A549 (cell line): ENCODE measurements around the gene DNAH8. TPM values are rescaled to one million over a fixed set of nuclear protein-coding genes. Genes with fewer than 3 reads are reported as not detected.

ENCODE experiments used
- ATAC-seq, 2 experiments: fragments of 200-7000 bp in 1 of 2; fragments of >200 bp in 1 of 2; cut with Nextera tagmentation in 1 of 2; cut with Tn5 transposase in 1 of 2; 3 replicates each; pipeline versions ENCODE4 v1.8.0 to v1.9.1; 2018 to 2020; ENCODE audit warnings: mild to moderate bottlenecking in 1 of 2, moderate library complexity in 1 of 2
- CTCF ChIA-PET: fragments of 300-600 bp; sonication (Branson Sonifier 250); formaldehyde crosslinking; extraction: SDS; loops from one replicate; lab custom pipeline; 2021; ENCODE audit warnings: antibody characterized with exemption, inconsistent platforms; lab: Yijun Ruan, JAX
- POLR2A ChIA-PET: fragments of 350-600 bp; formaldehyde crosslinking; extraction: SDS; loops from one replicate; lab custom pipeline; 2021; ENCODE audit warnings: antibody characterized with exemption, inconsistent platforms; lab: Yijun Ruan, JAX
- DNase-seq, 2 experiments: peaks; one replicate each; pipeline versions ENCODE4 v3.0.0 to v3.0.0-alpha.2; 2011 to 2016; ENCODE audit warnings: low read depth in 1 of 2, low spot score in 1 of 2
- FAIRE-seq: peaks from 2 replicates; lab custom pipeline; 2011; peaks lifted over from hg19 to GRCh38; lab: Jason Lieb, UNC
- H3K27ac ChIP-seq, 2 experiments: fragments of >200 bp; sonication (Bioruptor Twin); formaldehyde crosslinking; 3 replicates each; pipeline ENCODE4 v1.5.1; 2016 to 2017
- H3K4me1 ChIP-seq: fragments of >200 bp; sonication (Bioruptor Twin); formaldehyde crosslinking; 3 replicates; pipeline ENCODE4 v1.6.1; 2016
- H3K4me2 ChIP-seq: fragments of >200 bp; sonication (Bioruptor Twin); formaldehyde crosslinking; 3 replicates; pipeline ENCODE4 v1.6.1; 2016
- H3K4me3 ChIP-seq: fragments of >200 bp; sonication (Bioruptor Twin); formaldehyde crosslinking; 3 replicates; pipeline ENCODE4 v1.5.1; 2016
- H3K9me3 ChIP-seq: fragments of >200 bp; sonication (Bioruptor Twin); formaldehyde crosslinking; 3 replicates; pipeline ENCODE4 v1.6.1; 2016
- CBX2 ChIP-seq: fragments of 200-600 bp; sonication (generic); IDR thresholded peaks from 2 replicates; pipeline ENCODE4 v1.6.1; 2016; ENCODE audit warnings: low read depth, mild to moderate bottlenecking, borderline replicate concordance
- CHD2 ChIP-seq: fragments of 150-350 bp; IDR thresholded peaks from 2 replicates; pipeline ENCODE4 v1.6.1; 2014; ENCODE audit warnings: low read length; ENCODE audit not compliant: partially characterized antibody
- EHMT2 ChIP-seq: fragments of 200-600 bp; sonication (generic); IDR thresholded peaks from 2 replicates; pipeline ENCODE4 v1.6.1; 2016; ENCODE audit warnings: antibody characterized with exemption, low read depth, mild to moderate bottlenecking, moderate library complexity
- ESRRA ChIP-seq: fragments of 150-350 bp; IDR thresholded peaks from 2 replicates; pipeline ENCODE4 v1.6.1; 2014; ENCODE audit warnings: mild to moderate bottlenecking, low read length, borderline replicate concordance
- FOSB ChIP-seq: fragments of 250-450 bp; sonication (Bioruptor Pico); IDR thresholded peaks from 2 replicates; pipeline ENCODE4 v1.5.0; 2020; ENCODE audit warnings: mild to moderate bottlenecking, moderate library complexity
- NR3C1 ChIP-seq: fragments of >200 bp; sonication (Bioruptor Twin); formaldehyde crosslinking; IDR thresholded peaks from 3 replicates; pipeline ENCODE4 v1.6.1; 2017
- POLR2A ChIP-seq: IDR thresholded peaks from 2 replicates; pipeline ENCODE4 v1.6.1; 2012; ENCODE audit warnings: mild to moderate bottlenecking, low read length
- RCOR1 ChIP-seq: fragments of 150-350 bp; IDR thresholded peaks from 2 replicates; pipeline ENCODE4 v1.6.1; 2014; ENCODE audit warnings: antibody characterized with exemption, low read length, low read depth
- SMC3 ChIP-seq: fragments of >200 bp; sonication (Bioruptor Twin); formaldehyde crosslinking; IDR thresholded peaks from 3 replicates; pipeline ENCODE4 v1.6.1; 2018; ENCODE audit warnings: inconsistent platforms
- ZFP36 ChIP-seq: fragments of 450-650 bp; IDR thresholded peaks from 2 replicates; pipeline ENCODE4 v1.6.1; 2014; ENCODE audit warnings: borderline replicate concordance; ENCODE audit not compliant: partially characterized antibody
- ZNF302 ChIP-seq: fragments of 250-450 bp; sonication (Bioruptor Pico); IDR thresholded peaks from 2 replicates; pipeline ENCODE4 v1.9.0; 2021; ENCODE audit warnings: inconsistent platforms, mild to moderate bottlenecking, moderate library complexity
- WGBS: methylation state at CpG from one replicate; pipeline ENCODE4 v1.1.6; 2017; ENCODE audit errors: missing lambda C conversion rate; 5-methylcytosine and 5-hydroxymethylcytosine counted together
- polyA plus RNA-seq, 4 experiments: library from polyadenylated mRNA; depleted of rRNA in 3 of 4; stranded (reverse); fragments of >200 nt; fragmentation: RNase III in 1 of 4; extraction: RNeasy Plus Mini Kit Qiagen cat#74134 plus additional on column Dnase treatment in 1 of 4; gene quantifications; 2 replicates in 3 of 4; 3 replicates in 1 of 4; pipeline ENCODE4 v1.2.3, GENCODE V29; 2011 to 2017
- TF ChIP-seq, protein P1 (sequence below): fragments of 200-600 bp; sonication (generic); IDR thresholded peaks from 2 replicates; pipeline ENCODE4 v1.6.1; 2016; ENCODE audit warnings: antibody characterized with exemption, mild to moderate bottlenecking, moderate library complexity
- TF ChIP-seq, protein P2 (sequence below): IDR thresholded peaks from 2 replicates; pipeline ENCODE4 v1.6.1; 2012

The DNAH8 gene
- polyA plus RNA-seq, 2 of the 4 experiments (the other 2 are of a cell fraction), result not detected

DNA sequence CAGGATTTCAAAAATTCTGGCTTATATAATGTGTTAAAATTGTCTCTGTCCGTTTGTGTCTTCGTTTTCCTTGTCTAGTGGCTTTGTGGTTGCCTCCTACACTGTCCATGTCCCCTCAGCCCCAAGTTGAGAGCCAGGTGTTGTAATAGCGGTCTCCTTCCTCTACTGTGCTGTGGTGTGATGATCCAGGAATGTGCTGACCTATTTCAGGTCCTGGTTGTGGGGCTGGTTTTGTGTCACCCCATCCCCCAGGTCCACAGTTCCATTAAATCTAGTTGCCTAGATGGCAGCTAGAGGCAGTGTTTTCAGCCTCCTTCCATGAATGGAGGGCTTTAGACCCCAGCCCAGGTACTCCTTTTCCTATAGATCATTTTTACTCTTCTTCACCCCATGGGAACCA lies 128.7 kb downstream of the DNAH8 start:
- Histone ChIP-seq H3K9me3 (no peaks in the 10 kb centered on the region), H3K27ac (no peak overlapping the region), H3K4me2 (no peak overlapping the region), H3K4me1 (no peaks in the 10 kb centered on the region), H3K4me3 (no peak overlapping the region)
- WGBS, result 6% methylated on average over 3 of the region's 3 CpGs
- no peak for FAIRE-seq
- no peak for ATAC-seq
- ChIA-PET CTCF (no interaction called here), POLR2A (no interaction called here)
- DNase-seq, result no peak
- TF ChIP-seq SMC3, result no peak
- no peak for TF ChIP-seq POLR2A
- TF ChIP-seq ZFP36, result no peak

DNA sequence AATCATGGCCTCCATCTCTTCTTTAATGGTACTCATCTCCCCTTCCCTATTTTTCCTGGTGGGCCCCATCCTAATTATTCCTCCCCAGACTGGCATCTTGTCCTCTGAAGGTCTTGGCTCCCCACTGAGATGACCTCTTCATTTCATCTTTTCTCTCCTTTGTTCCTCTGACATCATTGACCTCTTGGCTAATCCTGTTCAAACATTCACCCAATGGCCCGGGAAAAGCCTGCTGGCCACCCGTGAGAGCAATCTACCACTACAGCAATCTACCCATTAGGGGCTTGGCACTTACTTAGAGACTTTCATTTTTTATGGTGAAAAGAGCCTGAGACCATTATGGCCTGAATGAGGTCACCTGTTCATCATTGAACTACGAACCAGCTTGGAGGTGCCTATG lies 130.8 kb downstream of the DNAH8 start:
- Histone ChIP-seq H3K4me2 (no peak overlapping the region), H3K9me3 (no peaks in the 10 kb centered on the region), H3K27ac (no peak overlapping the region), H3K4me1 (no peaks in the 10 kb centered on the region), H3K4me3 (no peak overlapping the region)
- ChIA-PET CTCF (no interaction called here), POLR2A (no interaction called here)
- no peak for FAIRE-seq
- DNase-seq, result no peak
- ATAC-seq, result no peak
- 0% methylated on average over 3 of the region's 3 CpGs for WGBS
- TF ChIP-seq CHD2 (no peak), FOSB (CRISPR knock-in tag) (no peak), ESRRA (no peak)
- TF ChIP-seq, all 56 proteins: peak for 0

DNA sequence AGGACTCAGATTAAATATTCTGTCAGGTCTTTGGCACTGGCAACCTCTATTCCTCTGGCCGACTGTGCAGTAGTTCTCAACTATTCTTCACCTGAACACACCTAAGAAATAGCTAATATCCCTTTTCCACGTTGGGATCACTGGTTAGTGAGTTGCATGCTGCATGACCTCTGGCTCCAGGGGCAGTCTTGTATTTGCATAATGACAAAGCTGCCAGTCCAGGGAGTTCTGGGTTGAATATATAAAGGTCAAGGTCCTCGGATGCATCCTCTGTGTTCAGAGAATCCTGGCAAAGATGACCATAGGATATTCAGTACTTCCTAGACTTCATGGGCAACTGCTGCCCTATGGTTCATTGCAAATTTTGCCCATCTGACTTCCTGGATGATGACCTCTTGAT lies 131.2 kb downstream of the DNAH8 start:
- ChIA-PET CTCF (no interaction called here), POLR2A (no interaction called here)
- no peak for ATAC-seq
- TF ChIP-seq NR3C1 (no peak), CHD2 (no peak), RCOR1 (no peak), ZNF302 (no peak), EHMT2 (no peak), CBX2 (no peak)
- TF ChIP-seq, protein P1, sequence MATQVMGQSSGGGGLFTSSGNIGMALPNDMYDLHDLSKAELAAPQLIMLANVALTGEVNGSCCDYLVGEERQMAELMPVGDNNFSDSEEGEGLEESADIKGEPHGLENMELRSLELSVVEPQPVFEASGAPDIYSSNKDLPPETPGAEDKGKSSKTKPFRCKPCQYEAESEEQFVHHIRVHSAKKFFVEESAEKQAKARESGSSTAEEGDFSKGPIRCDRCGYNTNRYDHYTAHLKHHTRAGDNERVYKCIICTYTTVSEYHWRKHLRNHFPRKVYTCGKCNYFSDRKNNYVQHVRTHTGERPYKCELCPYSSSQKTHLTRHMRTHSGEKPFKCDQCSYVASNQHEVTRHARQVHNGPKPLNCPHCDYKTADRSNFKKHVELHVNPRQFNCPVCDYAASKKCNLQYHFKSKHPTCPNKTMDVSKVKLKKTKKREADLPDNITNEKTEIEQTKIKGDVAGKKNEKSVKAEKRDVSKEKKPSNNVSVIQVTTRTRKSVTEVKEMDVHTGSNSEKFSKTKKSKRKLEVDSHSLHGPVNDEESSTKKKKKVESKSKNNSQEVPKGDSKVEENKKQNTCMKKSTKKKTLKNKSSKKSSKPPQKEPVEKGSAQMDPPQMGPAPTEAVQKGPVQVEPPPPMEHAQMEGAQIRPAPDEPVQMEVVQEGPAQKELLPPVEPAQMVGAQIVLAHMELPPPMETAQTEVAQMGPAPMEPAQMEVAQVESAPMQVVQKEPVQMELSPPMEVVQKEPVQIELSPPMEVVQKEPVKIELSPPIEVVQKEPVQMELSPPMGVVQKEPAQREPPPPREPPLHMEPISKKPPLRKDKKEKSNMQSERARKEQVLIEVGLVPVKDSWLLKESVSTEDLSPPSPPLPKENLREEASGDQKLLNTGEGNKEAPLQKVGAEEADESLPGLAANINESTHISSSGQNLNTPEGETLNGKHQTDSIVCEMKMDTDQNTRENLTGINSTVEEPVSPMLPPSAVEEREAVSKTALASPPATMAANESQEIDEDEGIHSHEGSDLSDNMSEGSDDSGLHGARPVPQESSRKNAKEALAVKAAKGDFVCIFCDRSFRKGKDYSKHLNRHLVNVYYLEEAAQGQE, result no peak
- no peaks in the 10 kb centered on the region for H3K4me1 ChIP-seq
- H3K9me3 ChIP-seq, result no peaks in the 10 kb centered on the region
- no peak overlapping the region for H3K4me2 ChIP-seq
- no peak overlapping the region for H3K4me3 ChIP-seq
- no peak for FAIRE-seq
- no peak for DNase-seq
- no peak overlapping the region for H3K27ac ChIP-seq
- 8% methylated on average over 3 of the region's 3 CpGs for WGBS

DNA sequence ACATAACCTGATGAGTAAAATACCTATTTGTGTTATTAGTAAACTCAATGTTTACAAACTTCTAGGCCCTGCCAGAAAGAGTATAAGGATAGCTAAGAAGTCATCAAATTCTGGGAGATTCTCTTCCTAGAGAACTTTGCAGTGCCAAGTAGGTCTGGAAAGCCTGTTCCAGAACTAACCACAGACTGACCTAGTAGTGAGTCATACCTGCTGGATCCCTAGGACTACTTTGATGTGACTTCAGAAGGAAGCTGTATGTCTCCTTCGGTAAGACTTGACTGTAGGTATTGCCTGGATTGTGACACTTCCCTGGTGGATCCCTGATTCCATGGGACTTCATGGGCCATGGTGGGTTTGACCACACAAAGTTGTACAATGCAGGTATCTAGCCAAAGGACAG lies 131.7 kb downstream of the DNAH8 start:
- Histone ChIP-seq H3K4me2 (no peak overlapping the region), H3K4me3 (no peak overlapping the region), H3K9me3 (no peaks in the 10 kb centered on the region), H3K27ac (no peak overlapping the region), H3K4me1 (no peaks in the 10 kb centered on the region)
- no peak for FAIRE-seq
- ATAC-seq, result no peak
- TF ChIP-seq ZNF302, result no peak
- no peak for DNase-seq
- 0% methylated on average over 1 of the region's 1 CpG for WGBS
- CTCF ChIA-PET, result no interaction called here
- POLR2A ChIA-PET, result no interaction called here

DNA sequence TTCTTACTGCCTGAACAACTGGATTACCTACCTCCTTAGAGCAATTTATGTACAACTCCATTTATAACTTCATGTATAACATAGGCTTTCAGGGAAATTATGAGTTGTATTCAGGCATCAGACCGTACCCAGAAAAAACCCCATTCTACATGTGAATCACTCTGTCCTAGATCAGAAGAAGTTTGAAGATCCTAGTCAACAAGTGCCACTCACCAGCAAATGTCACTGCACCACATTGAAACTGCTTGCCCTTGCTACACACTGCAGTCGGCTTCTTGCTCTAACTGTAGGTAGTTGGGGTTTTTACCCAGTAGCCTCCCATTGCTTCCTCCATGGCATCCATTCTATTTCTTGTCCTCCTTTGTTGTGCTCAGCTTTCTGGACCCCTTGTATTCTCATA lies 132.4 kb downstream of the DNAH8 start:
- no peak overlapping the region for H3K27ac ChIP-seq
- POLR2A ChIA-PET, result no interaction called here
- FAIRE-seq (no peak), DNase-seq (no peak)
- no peak overlapping the region for H3K4me2 ChIP-seq
- WGBS, result 15% methylated on average over 2 of the region's 2 CpGs
- no peaks in the 10 kb centered on the region for H3K9me3 ChIP-seq
- H3K4me1 ChIP-seq, result no peaks in the 10 kb centered on the region
- no peak overlapping the region for H3K4me3 ChIP-seq
- TF ChIP-seq, protein P2, sequence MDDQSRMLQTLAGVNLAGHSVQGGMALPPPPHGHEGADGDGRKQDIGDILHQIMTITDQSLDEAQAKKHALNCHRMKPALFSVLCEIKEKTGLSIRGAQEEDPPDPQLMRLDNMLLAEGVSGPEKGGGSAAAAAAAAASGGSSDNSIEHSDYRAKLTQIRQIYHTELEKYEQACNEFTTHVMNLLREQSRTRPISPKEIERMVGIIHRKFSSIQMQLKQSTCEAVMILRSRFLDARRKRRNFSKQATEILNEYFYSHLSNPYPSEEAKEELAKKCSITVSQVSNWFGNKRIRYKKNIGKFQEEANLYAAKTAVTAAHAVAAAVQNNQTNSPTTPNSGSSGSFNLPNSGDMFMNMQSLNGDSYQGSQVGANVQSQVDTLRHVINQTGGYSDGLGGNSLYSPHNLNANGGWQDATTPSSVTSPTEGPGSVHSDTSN, result no peak
- TF ChIP-seq, all 56 proteins: peak for 0
- CTCF ChIA-PET, result no interaction called here
- ATAC-seq, result no peak
